NCI-H774 (cell line): ENCODE results near the gene MYO19.
"Not testable (repeated sequence)": the region's sequence is repeated elsewhere in the genome, so short reads cannot be mapped to it uniquely, and the experiment has no call there.

Experiments
- DNase-seq: peaks from one replicate; lab custom pipeline; 2025; lab: John Stamatoyannopoulos, UW

Gene MYO19

DNA sequence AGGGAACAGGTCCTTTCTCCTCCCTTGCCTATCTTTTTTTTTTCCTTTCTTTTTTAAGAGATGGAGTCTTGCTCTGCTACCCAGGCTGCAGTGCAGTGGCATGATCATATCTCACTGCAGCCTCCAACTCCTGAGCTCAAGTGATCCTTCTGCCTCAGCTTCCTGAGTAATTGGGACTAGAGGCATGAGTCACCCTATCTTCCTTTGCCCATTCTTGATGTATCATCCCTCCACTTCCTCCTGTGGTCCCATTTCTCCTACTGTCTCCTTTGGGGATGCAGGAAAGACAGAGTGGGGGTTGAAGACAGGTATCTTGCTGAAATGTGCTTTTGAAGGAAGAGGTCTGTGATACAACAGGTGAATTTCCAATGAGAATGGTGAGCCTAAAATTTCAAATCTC, 5.5 kb downstream of the MYO19 start:
- DNase-seq, result no peak

DNA sequence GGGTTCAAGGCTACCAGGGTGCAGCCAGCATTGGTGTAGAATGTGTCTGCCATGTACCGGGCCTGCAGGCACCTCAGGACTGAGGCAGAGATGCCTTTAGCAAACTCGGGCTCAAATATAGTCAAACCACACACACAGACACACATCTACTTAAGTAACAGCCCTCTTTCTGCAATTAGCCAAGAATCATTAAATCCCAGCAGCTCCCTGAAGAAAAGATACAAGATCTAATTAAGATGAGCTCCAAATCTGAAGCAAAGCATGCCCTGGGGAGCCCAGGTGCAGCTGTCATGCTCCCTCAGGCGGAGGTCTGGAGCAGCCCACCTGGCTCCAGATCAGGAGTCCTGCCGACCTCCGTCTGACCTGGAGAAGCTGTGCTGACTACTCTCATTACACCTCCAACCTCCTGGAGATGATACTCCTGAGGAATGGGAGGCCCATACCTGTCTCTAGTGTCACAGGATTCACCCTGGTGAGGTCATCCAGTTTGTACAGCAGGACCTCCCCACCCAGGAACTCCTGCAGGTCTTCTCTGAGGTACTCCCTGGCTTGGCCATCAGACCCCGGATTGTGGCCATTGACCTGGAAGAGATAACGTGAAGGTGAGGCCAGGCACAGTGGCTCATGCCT, 6.9 kb downstream of the MYO19 start:
- no peak for DNase-seq

- DNase-seq, result no peak
These were observed 8.8 kb downstream of the MYO19 start for GRCh38 chr17:36525888-36526287.

GRCh38 chr17:36525113-36525512, 9.6 kb downstream of the MYO19 start:
- DNase-seq, result no peak

GRCh38 chr17:36524428-36524876, 10.2 kb downstream of the MYO19 start:
- DNase-seq, result no peak

DNA sequence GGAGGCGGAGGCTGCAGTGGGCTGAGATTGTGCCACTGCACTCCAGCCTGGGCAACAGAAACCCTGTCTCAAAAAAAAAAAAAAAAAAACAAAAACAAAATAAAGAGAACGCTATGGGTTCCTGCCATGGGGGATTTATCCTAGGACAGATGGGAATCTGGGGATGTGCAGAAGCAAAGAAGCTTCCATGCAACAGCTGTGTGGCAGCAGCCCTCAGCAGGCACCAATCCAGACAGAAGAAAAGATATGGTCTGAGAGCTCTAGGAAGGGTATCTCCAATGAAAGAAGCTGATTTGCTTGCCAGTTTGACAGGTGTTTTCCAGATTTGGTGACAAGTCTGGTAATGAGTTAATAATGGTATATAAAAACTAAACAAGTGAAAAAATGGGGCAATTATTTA, 11.6 kb downstream of the MYO19 start:
- no peak for DNase-seq

DNA sequence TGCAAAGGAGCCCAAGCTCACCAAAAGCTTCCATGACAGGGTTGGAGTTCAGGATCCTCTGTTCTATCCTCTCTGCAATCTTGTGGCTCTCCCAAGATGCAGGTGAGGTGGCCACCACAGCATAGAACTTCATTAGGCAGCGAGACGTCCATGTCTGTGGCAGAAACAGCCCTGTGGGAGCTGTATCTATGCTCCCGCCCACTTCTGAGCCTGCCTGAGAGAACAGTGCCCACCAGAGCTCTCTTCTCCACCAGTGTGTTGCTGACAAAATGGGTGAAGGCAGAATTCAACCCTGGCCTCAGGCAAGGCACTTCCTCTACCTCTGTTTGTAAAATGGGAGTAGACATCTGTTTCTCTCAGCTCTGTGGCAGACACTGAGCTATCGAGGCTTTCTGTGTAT, 18.8 kb downstream of the MYO19 start:
- no peak for DNase-seq

DNA sequence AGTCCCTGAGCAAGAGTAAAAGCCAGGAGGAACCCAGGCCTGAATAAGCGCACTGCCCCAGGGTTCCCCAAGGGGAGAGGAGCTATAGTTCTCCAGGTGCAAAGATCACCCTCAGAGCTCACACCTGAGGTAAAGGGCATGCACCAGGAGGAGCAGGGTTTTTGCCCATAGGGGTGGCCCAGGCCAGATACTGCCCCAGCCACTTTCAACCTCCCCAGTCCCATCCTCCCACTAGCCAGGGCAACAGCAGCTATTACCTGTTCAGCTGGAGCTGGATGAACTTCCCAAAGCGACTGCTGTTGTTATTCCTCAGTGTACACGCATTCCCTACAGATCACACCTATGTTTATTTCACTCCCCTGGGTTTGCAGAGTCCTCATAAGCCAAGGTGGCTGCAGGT, 19.8 kb downstream of the MYO19 start:
- DNase-seq, result no peak

- DNase-seq, result no peak
These were observed 22.0 kb downstream of the MYO19 start for GRCh38 chr17:36512641-36513040.

DNA sequence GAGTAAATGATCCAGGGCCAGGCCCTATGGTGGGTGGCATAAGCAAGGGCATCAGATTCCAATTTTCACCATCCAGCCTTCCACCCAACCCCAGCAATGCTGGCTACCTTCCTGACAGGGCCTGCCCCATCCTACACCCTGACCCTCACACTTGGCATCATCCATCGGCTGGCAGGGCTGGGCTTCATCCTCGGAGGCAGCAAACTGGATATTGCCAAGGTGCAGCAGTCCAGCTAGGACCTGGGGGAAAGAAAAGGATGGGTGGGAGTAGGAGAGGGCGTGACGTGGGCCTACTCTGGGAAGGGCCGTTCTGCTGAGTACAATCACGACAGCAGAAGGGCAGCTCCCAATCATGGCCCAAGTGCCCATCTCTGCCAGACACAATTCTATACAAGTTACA, 23.5 kb downstream of the MYO19 start:
- DNase-seq, result no peak

DNA sequence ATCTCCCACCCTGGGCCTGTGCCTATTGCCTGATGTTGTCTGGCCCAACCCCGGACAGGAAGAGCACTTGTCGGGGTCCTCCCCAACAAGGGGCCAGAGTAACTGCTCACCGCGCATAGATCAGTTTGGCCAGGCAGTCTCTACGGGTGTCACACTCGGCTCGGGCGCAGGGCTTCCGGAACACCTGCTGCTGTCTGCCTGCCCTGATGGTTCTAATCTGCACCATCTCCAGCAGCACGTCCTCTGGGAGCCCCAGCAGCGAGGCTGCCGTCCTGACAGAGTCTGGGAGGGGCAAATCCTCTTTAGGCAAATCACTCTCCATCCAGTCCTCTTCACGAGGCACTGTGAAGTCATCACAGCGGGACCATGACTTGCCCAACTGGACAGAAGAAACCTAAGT, 24.0 kb downstream of the MYO19 start:
- DNase-seq, result no peak

- no peak for DNase-seq
These were observed 25.2 kb downstream of the MYO19 start for GRCh38 chr17:36509272-36509985.

GRCh38 chr17:36508439-36508838, 26.2 kb downstream of the MYO19 start:
- not testable (repeated sequence) for DNase-seq

GRCh38 chr17:36507266-36507665, 27.4 kb downstream of the MYO19 start:
- DNase-seq, result no peak

GRCh38 chr17:36506831-36507230, 27.8 kb downstream of the MYO19 start:
- DNase-seq, result no peak

DNA sequence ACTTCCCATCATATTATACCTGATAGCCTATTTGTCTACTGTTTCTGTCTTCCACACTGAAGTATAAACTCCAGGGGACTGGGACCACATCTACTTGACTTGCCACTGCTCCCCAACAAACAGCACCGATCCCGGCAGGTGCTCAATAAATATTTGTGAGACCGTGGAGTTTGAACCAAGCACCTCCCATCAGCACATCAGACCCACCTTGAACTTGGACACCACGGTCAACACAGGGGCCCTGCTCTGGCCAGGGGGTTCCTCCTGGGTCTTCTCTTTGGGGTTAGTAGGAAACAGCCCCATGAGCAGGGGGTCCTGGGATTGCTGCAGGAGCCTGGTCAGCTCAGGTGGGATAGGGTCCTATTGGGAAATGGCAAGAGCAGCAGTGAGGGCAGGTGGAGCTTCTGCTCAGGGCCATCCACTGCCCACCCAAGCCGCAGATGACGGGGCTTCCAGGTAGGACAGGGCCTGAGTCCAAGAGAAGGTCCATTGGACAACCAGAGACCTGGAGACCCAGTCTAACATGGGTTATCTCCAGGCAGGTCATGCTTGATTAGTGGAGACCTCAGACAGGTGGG, 28.3 kb downstream of the MYO19 start:
- DNase-seq, result no peak

DNA sequence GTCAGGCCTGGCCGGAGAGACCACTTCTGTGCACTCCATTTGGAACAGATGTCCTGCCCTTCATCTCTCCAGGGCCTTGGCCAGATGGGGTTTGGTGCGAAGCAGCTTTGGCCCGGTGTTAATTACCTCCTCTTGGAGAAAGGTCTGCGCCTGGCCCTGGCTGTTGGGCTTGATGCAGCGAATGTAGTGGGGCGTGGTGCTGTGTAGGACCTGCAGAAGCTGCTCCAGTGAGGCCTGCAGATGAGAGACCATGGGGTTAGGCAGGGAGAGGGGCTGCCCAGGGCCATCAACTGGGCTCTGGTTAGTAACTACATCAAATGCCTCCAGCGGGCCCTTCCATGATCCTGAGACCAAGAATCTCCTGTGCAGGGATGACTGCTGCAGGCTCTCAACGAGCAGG, 29.5 kb downstream of the MYO19 start:
- no peak for DNase-seq

DNA sequence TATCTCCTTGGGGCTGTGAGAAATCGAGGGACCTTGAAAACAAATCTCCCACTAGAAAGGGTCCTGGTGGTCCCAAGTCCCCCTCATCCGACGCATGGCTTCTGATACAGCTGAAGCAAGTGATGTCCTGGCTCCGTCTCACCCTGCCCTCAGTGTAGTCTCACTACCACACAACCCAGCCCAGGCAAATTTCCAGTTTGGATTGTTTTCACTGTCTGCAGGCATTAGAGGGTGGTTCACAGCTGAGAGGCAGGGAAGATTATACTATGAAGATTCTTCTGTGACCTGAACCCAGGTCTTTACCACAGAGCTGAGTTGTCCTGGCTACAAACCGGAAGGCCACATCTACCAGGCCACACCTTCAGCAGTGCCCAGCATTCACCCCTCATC, 30.5 kb downstream of the MYO19 start:
- no peak for DNase-seq

DNA sequence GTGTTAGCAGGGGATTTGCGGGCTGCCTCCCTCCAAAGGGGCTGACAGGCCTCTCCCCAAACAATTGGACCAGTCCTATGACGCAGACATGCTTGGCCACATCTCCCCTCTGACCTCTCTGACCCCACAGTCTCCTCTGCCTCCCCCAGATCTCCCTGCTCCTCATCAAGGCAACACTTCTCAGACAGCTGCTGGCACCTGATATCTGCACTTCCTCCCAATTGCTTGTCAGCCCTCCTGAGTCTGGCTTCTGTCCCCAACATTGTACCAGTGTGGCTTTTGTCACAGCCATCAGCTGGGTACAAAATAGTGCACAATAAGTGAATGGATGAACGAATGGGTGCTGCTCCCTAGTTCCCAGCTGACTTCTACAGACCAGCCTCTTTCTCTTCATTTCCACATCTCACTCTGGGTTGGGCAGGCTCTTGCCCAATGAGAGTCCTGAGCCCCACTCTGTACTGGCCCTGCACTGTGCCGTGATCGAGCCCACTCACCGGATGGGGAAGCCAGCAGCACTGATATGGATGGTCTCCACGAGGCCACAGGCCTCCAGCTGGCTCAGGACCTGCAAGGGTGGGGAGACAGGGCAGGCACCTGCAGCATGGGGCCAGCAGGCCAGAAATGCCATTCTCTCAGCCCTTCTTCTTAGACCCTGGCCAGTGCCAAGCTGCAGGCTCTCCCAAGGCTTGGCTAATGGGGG, 31.1 kb downstream of the MYO19 start:
- DNase-seq, result no peak

- no peak for DNase-seq
These were observed 32.7 kb downstream of the MYO19 start for GRCh38 chr17:36501963-36502362.

DNA sequence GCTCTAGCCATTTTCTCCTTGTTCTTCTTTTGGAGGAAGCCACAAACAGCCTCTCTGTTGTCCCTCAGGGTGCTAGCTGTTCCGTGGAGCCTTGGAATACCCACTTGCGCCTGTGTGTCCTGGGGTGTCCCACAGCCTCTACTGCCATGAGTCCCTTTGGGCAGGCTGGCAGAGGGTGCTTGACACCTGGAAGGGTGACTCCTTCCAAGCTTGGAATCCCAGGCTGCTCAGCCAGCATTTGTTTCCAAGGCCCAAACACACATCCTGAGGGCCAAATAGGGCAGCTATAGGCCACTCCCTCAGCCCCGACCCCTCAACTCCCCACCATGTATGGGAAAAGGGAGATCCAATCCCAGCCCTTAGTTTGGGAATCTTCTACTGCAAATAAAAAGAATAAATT, 33.3 kb downstream of the MYO19 start:
- DNase-seq, result no peak

- DNase-seq, result no peak
These were observed 33.9 kb downstream of the MYO19 start for GRCh38 chr17:36500745-36501225.
